LNCAP (cell line): ENCODE results near the gene OR4F15.

Experiments used
- CTCF ChIP-seq: fragments of 450-650 bp; IDR thresholded peaks from 2 replicates; pipeline ENCODE4 v1.5.1; 2017; ENCODE audit warnings: mild to moderate bottlenecking

The OR4F15 gene, protein sequence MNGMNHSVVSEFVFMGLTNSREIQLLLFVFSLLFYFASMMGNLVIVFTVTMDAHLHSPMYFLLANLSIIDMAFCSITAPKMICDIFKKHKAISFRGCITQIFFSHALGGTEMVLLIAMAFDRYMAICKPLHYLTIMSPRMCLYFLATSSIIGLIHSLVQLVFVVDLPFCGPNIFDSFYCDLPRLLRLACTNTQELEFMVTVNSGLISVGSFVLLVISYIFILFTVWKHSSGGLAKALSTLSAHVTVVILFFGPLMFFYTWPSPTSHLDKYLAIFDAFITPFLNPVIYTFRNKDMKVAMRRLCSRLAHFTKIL

DNA sequence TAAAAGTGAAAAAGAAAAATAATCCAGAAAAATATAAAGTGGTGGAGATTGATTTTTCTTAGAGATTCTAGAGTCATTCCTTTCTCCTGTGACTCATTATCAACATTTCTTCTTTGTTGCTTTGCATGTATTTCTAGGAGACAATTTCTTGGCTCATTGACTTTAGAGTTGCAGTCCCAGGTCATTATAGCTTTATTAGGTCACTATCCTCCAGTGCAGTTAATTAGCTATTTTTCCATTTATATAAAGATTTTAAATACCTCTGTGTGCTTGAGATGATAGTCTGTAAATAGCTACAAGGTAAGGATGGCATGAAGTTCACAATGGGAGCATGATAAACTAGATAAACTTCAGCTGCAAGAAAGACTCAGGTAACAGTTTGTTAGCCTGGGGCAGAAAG, at the start of gene OR4F15:
Gene OR4F15, plus strand, starts transcription at position 301 of the 400 bp plus-strand sequence. CDS start 5,985 bp downstream, outside the sequence.
- TF ChIP-seq CTCF: no peak

GRCh38 chr15:101765772-101766456, 46.1 kb upstream of the OR4F15 start:
- no peak for TF ChIP-seq CTCF

DNA sequence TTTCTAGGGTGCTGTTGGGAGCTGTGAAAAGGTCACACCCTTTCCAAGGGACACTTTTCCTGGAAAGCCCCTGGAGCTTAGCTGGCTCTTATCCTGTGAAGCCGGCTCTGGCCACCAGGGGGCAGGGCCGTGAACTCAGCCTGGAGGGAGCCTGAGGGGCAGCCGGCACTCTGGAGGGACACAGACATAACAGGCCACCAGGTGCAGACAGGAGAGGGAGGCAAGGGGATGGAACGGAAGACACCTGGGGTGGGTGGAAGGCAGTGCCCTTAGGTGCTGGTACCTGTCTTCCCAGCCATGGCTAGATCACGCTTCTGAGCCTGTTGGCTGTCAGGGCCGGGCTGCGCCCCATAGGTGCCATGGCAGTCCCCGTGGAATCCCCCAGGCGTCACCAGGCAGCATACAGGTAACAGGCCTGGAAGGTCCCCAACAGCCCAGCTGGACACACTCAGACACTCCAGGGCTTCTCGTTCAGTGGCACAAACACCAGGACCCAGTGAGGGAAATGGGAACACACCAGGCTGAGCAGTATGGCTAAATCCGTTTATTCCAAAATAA, 44.8 kb upstream of the OR4F15 start:
- TF ChIP-seq CTCF: peak; percentile 29; the same call in 1 of the 2 replicates

DNA sequence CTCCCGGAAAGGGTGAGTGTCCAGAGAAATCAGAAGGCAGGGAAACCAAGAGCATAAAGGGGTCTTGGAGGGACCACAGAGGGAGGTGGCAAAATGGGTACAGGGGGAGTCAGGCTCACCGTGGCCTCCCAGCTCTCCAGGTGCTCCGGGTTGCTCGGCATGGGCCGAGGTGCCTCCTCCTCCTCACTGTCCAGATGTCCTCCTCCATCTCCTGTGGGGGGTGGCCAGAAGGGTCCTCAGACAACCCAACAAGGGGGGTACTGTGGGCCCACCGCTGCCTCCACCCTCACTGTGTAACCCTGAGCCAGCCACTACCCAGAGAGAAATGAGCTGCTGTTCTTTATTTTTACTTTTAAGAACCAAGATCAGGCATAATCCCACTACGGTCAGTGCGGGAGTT, 39.1 kb upstream of the OR4F15 start:
- TF ChIP-seq CTCF: no peak

DNA sequence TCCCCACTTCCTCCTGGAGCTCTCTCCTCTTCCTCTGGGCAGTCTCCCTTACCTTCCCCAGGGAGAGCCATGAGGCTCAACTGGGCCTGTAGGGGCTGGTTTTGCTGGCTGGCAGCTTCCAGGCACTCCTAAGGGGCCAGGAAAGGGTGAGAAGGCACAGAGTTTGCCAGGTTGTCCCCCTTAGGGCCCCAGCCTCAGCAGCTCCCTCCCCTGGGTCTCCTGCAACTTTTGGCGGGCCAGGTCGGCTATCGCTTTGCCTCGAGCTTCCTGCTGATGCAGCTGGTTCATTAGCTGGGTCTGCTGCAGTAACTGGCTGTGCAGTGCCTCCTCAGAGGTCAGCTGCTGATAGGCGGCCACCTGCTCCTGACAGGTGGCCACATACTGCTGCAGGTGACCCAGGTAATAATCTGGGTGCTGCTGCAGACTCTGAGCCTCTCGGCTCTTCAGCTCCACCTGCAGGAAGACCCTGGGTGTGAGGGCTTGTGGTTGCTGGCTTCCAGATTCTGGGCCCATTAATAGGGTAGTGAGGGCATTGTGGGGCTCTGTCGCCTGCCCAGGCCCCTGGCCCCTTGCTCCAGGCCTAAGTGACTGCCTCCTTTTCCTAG, 38.4 kb upstream of the OR4F15 start:
- TF ChIP-seq CTCF: peak; percentile 20; the same call in 1 of the 2 replicates

DNA sequence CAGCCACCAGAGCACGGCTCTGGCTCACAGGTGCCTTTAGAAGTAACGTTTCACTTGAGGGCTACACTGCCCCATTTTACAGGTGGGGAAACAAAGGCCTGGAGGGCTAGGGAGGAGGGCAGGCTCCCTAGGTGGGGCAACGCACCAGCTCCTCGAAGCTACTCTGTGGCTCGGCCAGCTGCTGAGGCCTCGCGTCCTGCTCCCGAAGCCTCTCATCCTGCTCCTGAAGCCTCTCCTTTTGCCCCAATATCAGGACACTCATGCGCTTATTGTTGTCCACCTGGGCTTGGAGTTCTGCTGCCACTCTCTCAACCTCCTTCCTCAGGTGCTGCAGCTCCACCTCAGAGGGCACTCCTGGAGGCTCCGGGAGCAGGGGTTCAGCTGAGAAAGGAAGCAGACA, 36.9 kb upstream of the OR4F15 start:
- no peak for TF ChIP-seq CTCF

DNA sequence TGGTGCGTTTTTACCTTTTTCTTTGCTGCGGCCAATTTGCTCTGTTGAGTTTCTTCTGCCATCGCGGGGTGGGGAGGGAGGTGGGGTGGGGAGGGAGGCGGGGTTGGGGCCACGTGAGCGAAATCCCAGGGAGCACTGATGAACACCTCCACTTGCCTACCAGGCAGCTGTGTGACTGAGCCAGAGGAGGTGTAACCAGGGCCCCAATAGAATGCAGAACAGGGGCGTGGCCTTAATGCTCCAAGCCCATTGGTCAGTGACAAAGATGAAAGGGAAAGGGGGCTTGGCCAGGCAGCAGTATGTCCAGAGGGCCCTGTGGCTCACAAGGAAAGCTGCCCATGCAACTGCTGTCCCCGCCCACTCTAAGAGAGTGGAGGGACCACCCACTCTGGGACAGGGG, 30.1 kb upstream of the OR4F15 start:
- no peak for TF ChIP-seq CTCF
